ENCODE measurements around the gene L3MBTL4.

The L3MBTL4 gene

GRCh38 chr18:6254456-6254855, 160.3 kb downstream of the L3MBTL4 start:
- no peak overlapping the region for H3K4me3 ChIP-seq (replicated peaks in 1 of 2; ENCODE audit: low read depth in 2 of 2, low read length in 2 of 2)
- no peak for TF ChIP-seq CTCF (IDR thresholded peaks at IDR 0.05; ENCODE audit: low read depth, low read length)
- DNase-seq (ENCODE audit: low read depth in 2 of 2): no peak

GRCh38 chr18:6251084-6251483, 163.6 kb downstream of the L3MBTL4 start:
- DNase-seq (ENCODE audit: low read depth in 2 of 2): no peak
- no peak overlapping the region for H3K4me3 ChIP-seq (replicated peaks in 1 of 2; ENCODE audit: low read depth in 2 of 2, low read length in 2 of 2)
- no peak for TF ChIP-seq CTCF (IDR thresholded peaks at IDR 0.05; ENCODE audit: low read depth, low read length)

GRCh38 chr18:6249788-6250187, 164.9 kb downstream of the L3MBTL4 start:
- no peak overlapping the region for H3K4me3 ChIP-seq (replicated peaks in 1 of 2; ENCODE audit: low read depth in 2 of 2, low read length in 2 of 2)
- no peak for TF ChIP-seq CTCF (IDR thresholded peaks at IDR 0.05; ENCODE audit: low read depth, low read length)
- no peak for DNase-seq (ENCODE audit: low read depth in 2 of 2)

- no peak for TF ChIP-seq CTCF (IDR thresholded peaks at IDR 0.05; ENCODE audit: low read depth, low read length)
- no peak overlapping the region for H3K4me3 ChIP-seq (replicated peaks in 1 of 2; ENCODE audit: low read depth in 2 of 2, low read length in 2 of 2)
- no peak for DNase-seq (ENCODE audit: low read depth in 2 of 2)
These were observed 165.5 kb downstream of the L3MBTL4 start for GRCh38 chr18:6249170-6249569.

- no peak overlapping the region for H3K4me3 ChIP-seq (replicated peaks in 1 of 2; ENCODE audit: low read depth in 2 of 2, low read length in 2 of 2)
- DNase-seq (ENCODE audit: low read depth in 2 of 2): no peak
- no peak for TF ChIP-seq CTCF (IDR thresholded peaks at IDR 0.05; ENCODE audit: low read depth, low read length)
These were observed 166.7 kb downstream of the L3MBTL4 start for GRCh38 chr18:6248017-6248416.

- no peak overlapping the region for H3K4me3 ChIP-seq (replicated peaks in 1 of 2; ENCODE audit: low read depth in 2 of 2, low read length in 2 of 2)
- DNase-seq (ENCODE audit: low read depth in 2 of 2): no peak
- no peak for TF ChIP-seq CTCF (IDR thresholded peaks at IDR 0.05; ENCODE audit: low read depth, low read length)
These were observed 172.7 kb downstream of the L3MBTL4 start for GRCh38 chr18:6242004-6242403.

- DNase-seq (ENCODE audit: low read depth in 2 of 2): no peak
- no peak overlapping the region for H3K4me3 ChIP-seq (replicated peaks in 1 of 2; ENCODE audit: low read depth in 2 of 2, low read length in 2 of 2)
- TF ChIP-seq CTCF (IDR thresholded peaks at IDR 0.05; ENCODE audit: low read depth, low read length): no peak
These were observed 175.0 kb downstream of the L3MBTL4 start for GRCh38 chr18:6239716-6240115.
